DLD1 (cell line): ENCODE data around the gene URI1.
"Not testable (repeated sequence)": the region's sequence is repeated elsewhere in the genome, so short reads cannot be mapped to it uniquely, and the experiment has no call there.

Source experiments
- in situ Hi-C: cut with HindIII; loops from 2 replicates; pipeline ENCODE4 v1.10.0; 2017; ENCODE audit warnings: low sequenced_read_pairs

Gene URI1

DNA sequence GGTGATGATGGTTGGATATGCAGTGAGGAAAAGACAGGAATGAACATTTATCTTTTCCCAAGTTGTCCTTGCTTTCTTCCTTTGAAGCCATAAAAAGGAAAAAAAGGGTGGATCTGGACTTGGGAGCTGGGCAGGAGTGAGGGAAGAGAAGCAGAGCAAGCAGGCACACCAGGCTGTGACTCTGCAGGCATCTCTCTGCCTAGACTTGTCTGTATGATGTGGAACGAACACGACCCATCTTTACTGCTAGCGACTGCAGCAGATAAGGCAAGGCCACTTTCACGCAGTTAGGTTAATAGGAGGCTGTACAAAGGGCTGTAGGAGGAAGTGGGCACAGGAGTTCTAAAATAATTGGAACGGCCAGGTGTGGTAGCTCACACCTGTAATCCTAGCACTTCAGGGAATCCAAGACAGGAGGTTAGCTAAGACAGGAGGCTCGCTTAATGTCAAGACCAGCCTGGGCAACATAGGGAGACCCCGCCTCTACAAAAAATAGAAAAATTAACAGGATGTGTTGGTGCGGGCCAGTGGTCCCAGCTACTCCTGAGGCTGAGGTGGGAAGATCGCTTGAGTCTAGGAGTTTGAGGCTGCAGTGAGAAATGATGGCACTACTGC, 961 bp upstream of the URI1 start:
- in situ Hi-C loops: no loop called here

DNA sequence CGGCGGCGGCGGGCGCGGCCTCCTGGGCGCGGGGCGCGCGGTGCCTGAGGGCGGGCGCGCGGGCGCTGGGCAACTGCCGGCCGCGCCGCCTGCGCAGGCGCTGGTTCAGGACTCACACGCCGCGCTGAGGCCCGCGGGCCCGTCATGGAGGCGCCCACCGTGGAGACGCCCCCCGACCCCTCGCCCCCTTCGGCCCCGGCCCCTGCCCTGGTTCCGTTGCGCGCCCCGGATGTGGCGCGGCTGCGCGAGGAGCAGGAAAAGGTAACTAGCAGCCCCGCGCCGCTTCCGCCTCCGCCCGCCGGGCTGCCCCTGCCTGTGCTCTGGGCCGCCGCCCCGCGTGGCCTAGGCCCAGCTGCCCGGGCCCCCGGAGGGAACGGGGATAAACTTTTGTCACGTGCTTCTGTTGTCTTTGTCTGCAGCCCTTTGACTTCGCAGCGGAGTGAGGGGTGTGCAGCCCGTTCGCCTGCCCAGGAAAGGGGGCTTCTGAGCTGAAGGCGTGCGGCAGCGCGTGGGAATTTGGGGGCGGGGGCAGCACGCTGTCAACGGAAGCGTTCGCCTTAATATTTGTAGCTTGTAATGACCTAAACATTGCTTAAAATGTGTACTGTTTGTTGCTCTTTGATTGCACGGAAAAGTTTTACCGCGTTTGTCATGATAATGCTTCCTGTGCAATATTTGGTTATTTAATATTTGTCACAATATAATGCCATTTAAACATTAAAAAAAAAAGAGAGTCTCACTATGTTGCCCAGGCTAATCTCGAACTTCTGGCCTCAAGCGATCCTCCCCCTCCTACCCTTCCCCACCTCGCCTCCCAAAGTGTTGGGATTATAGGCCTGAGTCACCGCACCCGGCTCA, 594 bp downstream of the URI1 start:
- in situ Hi-C loops: no loop called here

DNA sequence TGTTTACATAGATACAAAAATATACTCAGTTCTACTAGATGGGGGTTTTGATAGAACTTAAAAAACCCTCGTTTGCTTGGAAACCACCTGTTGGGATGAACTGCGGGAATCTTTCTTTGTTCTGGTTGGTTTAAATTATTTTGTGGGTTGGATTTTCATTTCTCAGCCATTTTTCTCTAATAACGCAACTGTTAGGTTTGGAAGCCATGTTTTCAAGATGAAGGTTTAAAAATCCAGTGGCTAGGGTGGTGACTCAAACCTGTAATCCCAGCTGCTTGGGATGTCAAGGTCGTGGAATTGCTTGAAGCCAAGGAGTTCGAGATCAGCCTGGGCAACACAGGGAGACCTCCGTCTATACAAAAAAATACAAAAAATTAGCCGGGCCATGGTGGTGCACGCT, 1.6 kb downstream of the URI1 start:
- in situ Hi-C loops: no loop called here

DNA sequence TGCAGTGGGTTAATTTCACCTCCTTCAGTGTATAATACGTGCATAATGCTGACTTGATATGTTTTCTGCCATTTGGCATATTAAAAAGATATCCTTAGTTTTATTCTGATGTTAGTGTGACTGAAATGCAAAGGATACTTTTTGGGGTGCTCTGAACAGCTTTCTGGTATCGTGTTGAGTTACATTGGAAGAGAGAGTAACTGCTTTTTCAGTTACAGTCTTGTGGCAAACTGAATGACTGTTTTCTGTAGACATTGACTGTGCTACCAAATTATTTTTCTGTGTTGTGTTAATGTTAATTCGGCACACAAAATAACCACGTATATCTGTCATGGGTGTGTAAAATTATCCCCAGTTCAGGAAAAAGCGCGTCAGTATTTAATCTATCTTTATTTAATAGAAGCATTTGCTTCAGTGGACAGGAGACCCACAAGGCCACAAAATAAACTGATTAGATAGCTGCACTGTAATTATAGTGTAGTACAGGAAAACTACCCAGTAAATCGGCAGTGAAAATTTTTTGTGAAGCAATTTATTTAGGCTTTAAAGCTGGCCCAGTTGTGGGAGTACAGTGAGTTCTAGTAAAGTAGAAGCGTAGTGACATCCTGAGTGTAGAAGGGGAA, 2.5 kb downstream of the URI1 start:
- in situ Hi-C loops: no loop called here

DNA sequence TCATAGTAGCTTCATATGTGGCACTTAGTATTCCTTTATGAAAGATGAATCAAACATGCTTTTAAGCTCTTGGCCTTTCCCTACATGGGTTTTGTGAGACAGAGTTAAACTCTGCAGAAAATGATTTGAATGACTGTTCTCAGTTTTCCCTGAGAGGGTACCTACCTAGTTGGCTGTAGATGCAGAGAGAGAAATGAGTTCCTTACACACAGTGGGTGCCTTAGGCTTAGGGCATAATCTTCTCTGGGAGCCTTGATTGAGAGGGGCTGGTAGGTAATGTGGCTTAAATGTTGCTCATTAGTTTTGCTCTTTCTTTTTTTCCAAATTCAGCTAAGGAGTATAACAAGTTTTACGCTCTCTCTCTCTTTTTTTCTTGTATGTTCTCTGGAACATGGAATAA, 3.0 kb downstream of the URI1 start:
- in situ Hi-C loops: no loop called here

DNA sequence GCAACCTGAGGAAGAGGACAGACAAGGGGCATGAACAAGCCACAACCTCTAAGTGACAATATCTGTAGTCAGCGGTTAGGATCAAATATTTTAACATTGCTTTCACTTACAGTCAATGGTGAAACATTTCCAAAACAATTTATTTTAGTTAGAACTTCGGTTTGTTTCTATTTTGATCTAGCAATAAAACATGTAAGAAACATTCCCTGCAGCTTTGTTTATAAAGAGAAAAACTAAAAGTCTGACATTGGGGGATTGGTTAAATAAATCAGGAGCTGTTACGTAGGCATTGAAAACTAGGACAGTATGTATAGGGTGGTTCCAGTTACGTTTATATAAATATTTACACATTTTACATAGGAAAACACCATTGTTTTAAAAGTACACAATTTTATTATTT, 3.4 kb downstream of the URI1 start:
- in situ Hi-C loops: no loop called here

DNA sequence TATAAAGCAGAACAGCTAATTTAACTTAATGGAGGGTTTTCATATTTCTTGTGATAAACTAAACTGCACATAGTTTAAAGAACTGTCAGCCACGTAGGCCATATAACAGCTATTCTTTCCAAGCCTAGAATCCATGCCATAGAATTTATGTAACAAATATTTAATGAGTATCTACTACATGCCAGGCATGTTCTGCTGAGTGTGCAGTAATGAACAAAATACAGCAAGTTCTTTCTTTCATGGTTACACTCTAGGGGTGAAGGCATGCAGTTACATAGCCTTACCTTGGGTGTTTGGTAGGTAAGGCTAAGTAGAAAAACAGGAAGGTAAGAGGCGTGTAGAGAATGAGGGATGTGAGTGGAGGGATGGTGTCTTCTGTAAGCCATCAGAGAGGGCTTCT, 4.6 kb downstream of the URI1 start:
- in situ Hi-C loops: no loop called here

DNA sequence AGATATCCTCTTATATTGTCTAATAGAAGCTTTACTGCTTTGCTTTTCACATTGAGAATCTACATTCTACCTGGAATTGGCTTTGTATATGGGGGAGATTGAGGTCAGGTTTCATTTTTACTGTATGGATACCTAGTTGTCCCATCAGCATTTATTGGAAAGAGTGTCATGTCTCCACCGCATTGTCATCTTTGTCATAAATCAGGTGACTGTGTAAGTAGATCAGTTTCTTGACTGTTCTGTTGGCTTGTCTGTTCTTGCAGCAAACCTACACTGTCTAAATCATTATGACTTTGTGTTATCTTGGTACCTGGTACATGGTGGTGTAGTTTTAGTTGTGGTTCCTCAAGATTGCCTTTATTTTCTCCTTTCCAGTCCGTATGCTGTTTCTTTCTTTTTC, 5.8 kb downstream of the URI1 start:
- in situ Hi-C loops: no loop called here

DNA sequence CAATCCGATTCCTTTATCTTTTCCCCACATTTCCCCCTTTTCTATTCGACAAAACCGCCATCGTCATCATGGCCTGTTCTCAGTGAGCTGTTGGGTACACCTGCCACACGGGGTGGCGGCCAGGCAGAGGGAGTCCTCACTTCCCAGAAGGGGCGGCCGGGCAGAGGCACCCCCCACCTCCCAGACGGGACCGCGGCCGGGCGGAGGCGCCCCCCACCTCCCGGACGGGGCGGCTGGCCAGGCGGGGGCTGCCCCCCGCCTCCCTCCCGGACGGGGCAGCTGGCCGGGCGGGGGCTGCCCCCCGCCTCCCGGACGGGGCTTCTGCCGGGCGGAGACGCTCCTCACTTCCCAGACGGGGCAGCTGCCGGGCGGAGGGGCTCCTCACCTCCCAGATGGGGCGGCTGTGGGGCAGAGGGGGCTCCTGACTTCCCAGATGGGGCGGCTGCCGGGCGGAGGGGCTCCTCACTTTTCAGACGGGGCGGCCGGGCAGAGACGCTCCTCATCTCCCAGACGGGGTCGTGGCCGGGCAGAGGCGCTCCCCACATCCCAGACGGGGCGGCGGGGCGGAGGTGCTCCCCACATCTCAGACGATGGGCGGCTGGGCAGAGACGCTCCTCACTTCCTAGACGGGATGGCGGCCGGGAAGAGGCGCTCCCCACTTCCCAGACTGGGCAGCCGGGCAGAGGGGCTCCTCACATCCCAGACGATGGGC, 6.9 kb downstream of the URI1 start:
- in situ Hi-C loops: not testable (repeated sequence)

DNA sequence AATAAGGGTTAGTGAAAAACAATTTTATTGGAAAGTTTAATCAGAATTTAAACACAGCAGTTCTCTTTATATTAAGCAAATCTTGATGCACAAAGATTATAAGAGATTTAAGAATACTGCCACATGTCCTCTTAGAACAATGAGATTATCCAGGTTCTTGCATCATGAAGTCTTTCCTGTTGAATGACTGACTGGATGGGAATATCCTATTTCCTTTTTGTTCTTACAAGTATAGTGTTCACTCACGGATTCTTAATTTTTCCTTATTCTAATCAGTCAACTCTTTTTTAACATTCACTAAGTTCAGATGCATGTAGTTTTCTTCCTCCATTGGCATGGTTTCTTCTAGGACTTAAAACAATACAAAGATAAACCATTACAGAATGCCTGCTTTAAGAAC, 10.1 kb downstream of the URI1 start:
- in situ Hi-C loops: no loop called here

DNA sequence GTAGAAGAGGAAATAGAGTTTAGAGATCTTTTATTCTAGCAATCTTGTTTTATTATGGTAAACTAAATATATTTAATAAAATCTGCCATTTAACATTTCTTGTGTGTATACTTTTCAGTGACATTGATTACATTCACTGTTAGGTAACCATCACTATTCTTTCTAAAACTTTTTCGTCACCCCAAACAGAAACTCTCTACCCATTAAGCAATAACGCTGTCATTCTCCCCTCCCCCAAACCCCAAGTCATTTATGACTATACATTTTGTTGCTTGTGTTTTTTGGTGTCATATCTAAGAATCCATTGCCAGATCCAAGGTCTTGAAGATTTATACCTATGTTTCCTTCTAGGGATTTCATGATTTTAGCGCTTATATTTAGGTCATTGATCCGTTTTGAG, 10.6 kb downstream of the URI1 start:
- in situ Hi-C loops: no loop called here

DNA sequence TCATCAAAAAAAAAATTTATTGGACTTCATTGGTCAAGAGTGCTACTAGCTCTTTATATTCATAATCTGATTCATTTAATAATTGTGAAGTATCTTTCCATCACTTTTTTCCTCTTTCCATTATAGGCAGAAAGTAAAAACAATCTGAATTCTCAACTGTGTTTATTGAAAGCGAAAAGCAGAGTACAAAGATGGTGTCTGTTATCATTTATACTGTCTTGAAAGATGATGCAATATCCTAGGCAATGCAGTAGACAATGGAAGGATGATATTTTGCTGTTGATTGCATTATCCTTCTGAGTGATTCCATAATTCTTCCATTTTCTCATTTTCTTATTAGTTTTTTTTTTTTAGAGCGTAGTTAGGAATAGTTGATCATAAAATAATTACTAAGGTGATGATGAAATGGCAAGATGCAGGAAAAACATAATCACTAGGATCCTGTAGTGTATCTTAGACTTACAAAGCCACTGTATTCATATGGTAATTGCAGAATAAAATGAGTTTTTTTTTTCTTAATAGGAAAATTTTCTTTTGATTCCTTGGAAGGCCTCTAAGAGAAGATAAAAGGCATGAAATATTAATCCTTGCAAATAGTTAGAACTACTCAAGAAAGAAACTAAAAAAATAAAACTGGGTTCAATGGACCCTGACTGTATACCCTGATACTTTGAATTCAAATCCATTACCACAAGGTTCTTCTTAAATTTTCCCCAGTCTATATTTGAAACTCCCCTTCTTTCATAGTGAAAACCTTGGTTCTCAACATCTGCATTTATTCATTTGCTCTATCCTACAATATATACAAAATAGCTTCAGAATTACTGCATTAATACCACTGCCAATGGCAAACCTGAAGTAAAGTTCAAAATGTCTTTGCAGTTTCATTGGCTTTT, 11.6 kb downstream of the URI1 start:
- in situ Hi-C loops: no loop called here

DNA sequence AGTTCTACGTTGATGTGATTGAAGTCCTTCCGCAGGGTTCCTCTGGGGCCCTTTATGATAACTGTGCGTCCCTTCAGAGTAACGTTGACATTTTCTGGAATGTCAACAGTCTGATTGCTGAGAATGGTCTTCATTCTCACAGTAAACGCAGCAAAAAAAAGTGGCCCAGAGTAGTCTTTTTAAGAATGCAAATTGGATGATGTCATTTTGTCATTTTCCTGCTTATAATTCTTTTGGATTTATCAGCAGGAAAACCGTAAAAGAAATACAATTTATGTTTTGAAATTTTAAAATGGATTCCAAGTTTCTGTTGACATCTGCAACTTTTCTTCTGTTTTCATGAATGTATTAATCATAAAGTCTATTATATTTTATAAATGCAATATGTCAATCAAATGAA, 14.8 kb downstream of the URI1 start:
- in situ Hi-C loops: no loop called here

DNA sequence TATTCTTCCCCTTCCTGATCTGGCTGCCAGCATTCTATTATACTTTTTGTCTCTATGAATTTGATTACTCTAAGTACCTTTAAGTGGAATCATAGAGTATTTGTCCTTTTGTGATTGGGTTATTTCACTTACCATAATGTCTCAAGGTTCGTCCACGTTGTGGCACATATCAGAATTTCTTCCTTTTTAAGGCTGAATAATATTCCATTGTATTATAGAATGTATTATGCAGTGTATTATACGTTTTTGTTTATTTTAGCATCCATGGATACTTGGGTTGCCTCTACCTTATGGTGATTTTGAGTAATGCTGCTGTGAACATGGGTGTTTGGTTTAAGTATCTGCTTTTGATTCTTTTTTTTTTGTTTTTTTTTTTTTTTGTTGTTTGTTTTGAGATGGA, 19.3 kb downstream of the URI1 start:
- in situ Hi-C loops: no loop called here

DNA sequence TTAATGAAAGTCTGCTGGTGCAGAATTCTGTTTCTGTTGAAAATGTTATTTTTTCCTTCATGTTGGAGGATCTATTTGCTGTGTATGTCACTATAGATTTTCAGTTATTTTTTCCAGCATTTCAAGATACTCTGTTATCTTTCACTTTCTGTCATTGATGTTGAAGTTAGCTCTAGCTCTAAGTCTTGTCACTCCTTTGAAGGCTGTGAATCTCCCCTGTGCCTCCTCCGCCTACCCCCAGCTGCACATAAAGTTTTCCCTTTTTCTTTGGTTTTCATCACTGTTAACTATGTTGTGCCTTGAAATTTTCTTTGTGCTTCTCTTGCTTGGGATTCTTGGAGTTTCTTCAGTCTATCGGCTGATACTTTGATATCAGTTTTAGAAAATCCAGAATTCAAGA, 20.8 kb downstream of the URI1 start:
- in situ Hi-C loops: no loop called here

DNA sequence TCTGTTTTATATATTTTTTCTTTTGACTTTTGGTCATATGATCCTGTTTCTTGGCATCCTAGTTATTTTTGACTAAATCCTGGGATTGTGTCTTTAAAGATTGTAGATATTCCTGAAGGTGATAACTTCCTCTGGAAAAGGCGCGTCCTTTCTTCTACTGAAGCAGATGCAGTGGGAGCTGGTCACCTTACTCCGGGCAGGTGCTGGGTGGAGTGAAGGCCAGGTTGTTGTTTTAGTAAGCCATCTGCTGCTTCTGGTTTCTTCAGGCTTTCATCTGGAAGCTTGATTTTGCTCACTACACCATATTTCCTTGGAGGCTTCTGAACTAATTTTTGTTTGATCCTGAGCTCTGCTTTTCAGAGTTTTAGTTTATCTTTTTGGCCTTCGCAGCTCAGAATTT, 21.5 kb downstream of the URI1 start:
- in situ Hi-C loops: no loop called here

DNA sequence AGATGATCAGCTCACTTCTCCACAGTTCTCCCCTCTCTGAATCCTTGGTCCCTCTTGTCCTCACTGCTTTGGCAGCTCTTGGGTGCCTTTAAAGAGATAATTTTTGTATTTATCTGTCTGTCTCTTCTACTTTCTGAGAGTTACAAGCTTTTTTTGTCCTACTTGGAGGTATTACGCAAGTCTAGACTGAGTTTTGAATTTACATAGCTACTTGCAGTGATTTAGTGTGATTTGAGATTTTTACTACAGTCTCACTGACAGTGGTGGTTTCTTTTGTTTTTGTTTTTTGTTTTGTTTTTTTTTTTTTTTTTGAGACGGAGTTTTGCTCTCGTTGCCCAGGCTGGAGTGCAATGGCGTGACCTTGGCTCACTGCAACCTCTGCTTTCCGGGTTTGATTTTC, 22.1 kb downstream of the URI1 start:
- in situ Hi-C loops: no loop called here

DNA sequence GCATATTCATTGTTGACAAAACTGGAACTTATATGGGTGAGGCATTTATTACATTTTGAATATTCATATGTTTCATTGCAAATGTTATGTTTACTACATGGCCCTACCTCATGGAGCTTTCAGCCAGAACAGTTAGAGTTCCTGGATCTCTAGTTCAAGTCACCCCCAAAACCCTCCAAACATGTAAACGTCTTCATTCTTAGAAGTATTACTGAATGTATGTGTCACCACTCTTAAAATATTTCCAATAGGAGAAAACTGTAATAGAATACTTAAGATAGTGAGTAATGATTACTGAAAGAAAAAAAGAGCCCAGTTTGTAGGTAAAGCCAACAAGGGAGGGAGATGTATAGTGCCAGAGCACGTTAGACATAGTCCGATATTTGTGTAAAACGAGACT, 23.5 kb downstream of the URI1 start:
- in situ Hi-C loops: no loop called here

DNA sequence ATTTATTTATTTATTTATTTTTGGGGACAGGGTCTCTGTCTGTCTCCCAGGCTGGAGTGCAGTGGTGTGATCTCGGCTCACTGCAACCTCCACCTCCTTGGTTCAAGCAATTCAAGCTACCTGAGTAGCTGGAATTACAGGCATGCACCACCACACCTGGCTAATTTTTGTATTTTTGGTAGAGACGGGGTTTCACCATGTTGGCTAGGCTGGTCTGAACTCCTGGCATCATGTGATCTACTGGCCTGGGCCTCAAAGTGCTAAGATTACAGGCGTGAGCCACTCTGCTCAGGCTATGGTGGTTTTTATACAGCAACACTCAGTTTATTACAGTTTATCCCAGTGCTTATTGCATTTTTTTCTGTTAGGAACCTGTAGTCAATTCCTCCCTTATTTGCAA, 24.1 kb downstream of the URI1 start:
- in situ Hi-C loops: not testable (repeated sequence)

DNA sequence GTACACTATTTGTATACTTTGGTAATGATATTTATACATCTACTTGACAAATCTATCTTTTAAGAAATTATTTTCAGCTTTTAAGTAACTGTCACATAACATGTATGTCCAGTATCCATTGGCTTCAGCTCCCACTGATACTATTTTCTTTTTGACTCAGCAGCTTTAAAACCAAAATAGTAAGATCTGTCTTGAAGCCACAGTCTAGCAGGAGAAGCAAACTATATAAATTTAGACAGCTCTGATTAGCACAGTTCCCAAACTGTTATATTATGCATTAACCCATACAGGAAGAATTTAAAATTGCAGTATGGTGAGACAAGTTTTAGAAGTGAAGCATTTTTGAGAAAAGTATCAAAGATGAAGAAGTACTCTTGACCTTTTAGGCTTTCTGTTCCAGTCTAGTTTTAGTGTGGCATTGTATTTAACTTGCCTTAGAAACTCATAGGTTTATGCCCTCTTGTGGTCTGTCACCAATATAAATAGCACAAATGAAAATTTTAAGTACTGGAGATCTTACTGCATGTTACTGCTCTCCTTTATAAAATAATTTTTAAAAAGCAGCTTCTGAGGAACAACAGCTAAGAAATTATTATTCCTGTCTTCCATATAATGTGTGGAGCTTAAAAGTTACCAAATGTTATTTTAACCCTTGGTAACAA, 24.7 kb downstream of the URI1 start:
- in situ Hi-C loops: no loop called here
